Ectodermal cell (in vitro differentiated cells): ENCODE results near the gene TBC1D1.

Experiments used
- H3K27ac ChIP-seq: 2 replicates; pipeline ENCODE4 v1.7.0; 2013; ENCODE audit warnings: mild to moderate bottlenecking, low read depth, low read length; ENCODE audit not compliant: insufficient read depth, poor library complexity, severe bottlenecking
- H3K27me3 ChIP-seq: 2 replicates; pipeline ENCODE4 v1.7.0; 2013; ENCODE audit warnings: mild to moderate bottlenecking, low read length; ENCODE audit not compliant: insufficient read depth, control insufficient read depth, poor library complexity, severe bottlenecking
- H3K36me3 ChIP-seq: one replicate; pipeline ENCODE4 v1.7.0; 2013; ENCODE audit warnings: low read length; ENCODE audit not compliant: control insufficient read depth, insufficient read depth
- H3K4me1 ChIP-seq: one replicate; pipeline ENCODE4 v1.7.0; 2013; ENCODE audit warnings: low read length; ENCODE audit not compliant: control insufficient read depth, insufficient read depth
- H3K4me3 ChIP-seq: 2 replicates; pipeline ENCODE4 v1.7.0; 2013; ENCODE audit warnings: low read depth, low read length, control low read depth; ENCODE audit not compliant: insufficient read depth
- H3K9me3 ChIP-seq: 2 replicates; pipeline ENCODE4 v1.7.0; 2013; ENCODE audit warnings: mild to moderate bottlenecking, low read length, moderate library complexity; ENCODE audit not compliant: control insufficient read depth
- WGBS, 2 experiments: methylation state at CpG; one replicate each; pipeline ENCODE4 v1.1.7; 2013; ENCODE audit warnings: missing lambda C conversion rate in 2 of 2; 5-methylcytosine and 5-hydroxymethylcytosine counted together

Gene TBC1D1

GRCh38 chr4:37902738-37903693 is 12.1 kb downstream of the TBC1D1 start:
- H3K4me1 ChIP-seq, result no peaks in the 10 kb centered on the region
- H3K36me3 ChIP-seq, result no peaks in the 10 kb centered on the region
- 93 to 96% methylated on average over 9 of the region's 9 CpGs for WGBS, 2 experiments
- H3K9me3 ChIP-seq, result no peaks in the 10 kb centered on the region
- no peaks in the 10 kb centered on the region for H3K27me3 ChIP-seq
- H3K27ac ChIP-seq, result no peak overlapping the region
- no peak overlapping the region for H3K4me3 ChIP-seq

- Histone ChIP-seq H3K4me3 (no peak overlapping the region), H3K27ac (no peak overlapping the region), H3K4me1 (no peaks in the 10 kb centered on the region), H3K27me3 (no peaks in the 10 kb centered on the region), H3K9me3 (no peaks in the 10 kb centered on the region), H3K36me3 (no peaks in the 10 kb centered on the region)
- 95% methylated on average over 2 to 3 of the region's 3 CpGs for WGBS, 2 experiments
These were observed 13.0 kb downstream of the TBC1D1 start for GRCh38 chr4:37903901-37904300.

DNA sequence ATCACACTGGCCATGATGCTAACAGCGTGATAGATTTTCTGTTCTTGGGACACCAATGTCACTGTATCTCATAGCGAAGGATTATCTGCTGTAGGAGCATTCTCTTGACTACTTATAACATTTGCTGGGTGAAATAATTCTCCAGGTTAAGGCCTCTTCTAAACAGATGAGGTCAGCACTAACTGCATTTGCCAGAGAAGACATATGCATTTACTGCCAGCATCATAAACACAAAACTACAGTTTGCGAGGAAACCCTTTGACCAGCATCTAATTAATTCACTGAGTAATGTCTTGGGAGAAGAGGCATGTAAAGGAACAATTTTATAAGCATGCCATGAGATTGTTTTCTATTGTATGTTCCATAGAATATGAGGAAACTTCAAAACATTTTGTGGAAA is 13.9 kb downstream of the TBC1D1 start:
- H3K9me3 ChIP-seq, result no peaks in the 10 kb centered on the region
- 93% methylated on average over 3 of the region's 3 CpGs for WGBS, 2 experiments
- H3K4me3 ChIP-seq, result no peak overlapping the region
- no peaks in the 10 kb centered on the region for H3K4me1 ChIP-seq
- H3K27ac ChIP-seq, result no peak overlapping the region
- H3K27me3 ChIP-seq, result no peaks in the 10 kb centered on the region
- H3K36me3 ChIP-seq, result no peaks in the 10 kb centered on the region

DNA sequence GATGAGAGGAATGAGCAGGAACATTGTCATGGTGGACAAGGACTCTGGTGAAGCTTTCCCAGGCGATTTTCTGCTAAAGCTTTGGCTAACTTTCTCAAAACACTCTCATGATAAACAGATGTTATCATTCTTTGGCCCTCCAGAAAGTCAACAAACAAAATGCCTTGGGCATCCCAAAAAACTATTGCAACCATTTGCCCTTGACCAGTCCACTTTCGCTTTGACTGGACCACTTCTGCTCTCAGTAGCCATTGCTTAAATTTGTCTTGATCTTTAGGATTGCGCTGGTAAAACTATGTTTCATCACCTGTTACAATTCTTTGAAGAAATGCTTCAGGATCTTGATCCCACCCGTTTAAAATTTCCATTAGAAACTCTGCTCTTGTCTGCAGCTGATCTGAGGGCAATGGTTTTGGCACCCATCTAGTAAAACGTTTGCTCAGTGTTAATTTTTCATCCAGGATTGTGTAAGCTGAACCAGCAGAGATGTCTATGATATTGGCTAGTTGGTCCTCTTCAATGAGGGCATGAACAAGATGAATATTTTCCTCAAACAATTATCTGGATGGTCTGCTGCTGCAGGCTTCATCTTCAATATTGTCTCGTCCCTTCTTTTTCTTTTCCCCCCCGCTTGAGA is 14.8 kb downstream of the TBC1D1 start:
- H3K27ac ChIP-seq, result no peak overlapping the region
- H3K9me3 ChIP-seq, result no peaks in the 10 kb centered on the region
- no peaks in the 10 kb centered on the region for H3K27me3 ChIP-seq
- no peaks in the 10 kb centered on the region for H3K4me1 ChIP-seq
- WGBS, 2 experiments, result 86 to 93% methylated on average over 7 of the region's 7 CpGs
- H3K36me3 ChIP-seq, result no peaks in the 10 kb centered on the region
- H3K4me3 ChIP-seq, result no peak overlapping the region

DNA sequence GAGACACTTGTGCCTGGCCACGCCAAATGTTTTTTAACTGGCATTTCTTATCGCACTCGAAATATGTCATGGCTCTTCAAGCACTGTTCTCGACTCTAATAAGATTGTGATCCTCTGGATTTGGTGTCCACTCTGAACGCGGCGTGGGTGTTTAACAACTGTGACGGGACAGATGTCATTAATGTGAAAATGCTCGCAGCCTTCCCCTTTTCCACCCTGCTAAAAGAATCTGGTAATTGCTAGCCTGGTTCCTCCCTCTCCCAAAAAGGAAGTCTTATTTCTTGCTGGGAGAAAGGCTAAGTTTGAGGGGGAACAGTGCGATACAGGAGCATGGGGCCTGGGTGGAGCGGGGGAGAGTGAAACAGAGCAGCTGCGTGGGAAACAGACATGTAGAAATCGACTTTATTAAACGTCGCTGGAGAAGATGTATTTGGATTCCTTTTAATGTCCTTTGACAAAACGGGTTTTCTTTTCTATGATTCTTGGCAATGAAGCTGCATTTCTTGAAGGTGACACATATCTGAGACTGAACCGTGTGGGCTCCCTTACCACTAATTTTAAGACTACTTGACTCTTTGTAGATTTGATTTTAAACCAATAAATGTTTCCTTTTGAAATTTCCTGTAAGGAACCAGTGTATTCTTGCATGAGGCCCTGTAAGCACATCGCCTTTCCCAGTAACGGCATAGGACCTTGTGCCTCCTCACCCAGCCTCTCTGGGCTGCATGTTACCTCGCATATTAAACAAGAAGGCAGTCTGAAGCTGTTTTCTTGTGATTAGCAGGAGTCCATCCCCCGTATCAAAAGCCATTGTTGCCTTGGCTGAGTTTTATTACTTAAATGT is 17.8 kb downstream of the TBC1D1 start:
- no peaks in the 10 kb centered on the region for H3K4me1 ChIP-seq
- WGBS, 2 experiments, result 91 to 95% methylated on average over 20 to 21 of the region's 21 CpGs
- no peaks in the 10 kb centered on the region for H3K27me3 ChIP-seq
- H3K27ac ChIP-seq, result no peak overlapping the region
- H3K36me3 ChIP-seq, result no peaks in the 10 kb centered on the region
- no peak overlapping the region for H3K4me3 ChIP-seq
- H3K9me3 ChIP-seq, result no peaks in the 10 kb centered on the region

- Histone ChIP-seq H3K9me3 (no peaks in the 10 kb centered on the region), H3K27me3 (no peaks in the 10 kb centered on the region), H3K4me3 (no peak overlapping the region), H3K4me1 (no peaks in the 10 kb centered on the region), H3K36me3 (no peaks in the 10 kb centered on the region), H3K27ac (no peak overlapping the region)
- WGBS, 2 experiments, result 91 to 96% methylated on average over 6 to 8 of the region's 8 CpGs
These were observed 18.6 kb downstream of the TBC1D1 start for GRCh38 chr4:37909332-37910090.

GRCh38 chr4:37910091-37910486 is 19.2 kb downstream of the TBC1D1 start:
- H3K27ac ChIP-seq, result no peak overlapping the region
- H3K4me3 ChIP-seq, result no peak overlapping the region
- H3K9me3 ChIP-seq, result no peaks in the 10 kb centered on the region
- no peaks in the 10 kb centered on the region for H3K4me1 ChIP-seq
- WGBS, 2 experiments, result 100% methylated on average over 1 of the region's 1 CpG
- H3K36me3 ChIP-seq, result no peaks in the 10 kb centered on the region
- no peaks in the 10 kb centered on the region for H3K27me3 ChIP-seq

GRCh38 chr4:37914539-37914938 is 23.7 kb downstream of the TBC1D1 start:
- H3K4me3 ChIP-seq, result no peak overlapping the region
- H3K9me3 ChIP-seq, result no peaks in the 10 kb centered on the region
- 93 to 96% methylated on average over 3 of the region's 3 CpGs for WGBS, 2 experiments
- no peaks in the 10 kb centered on the region for H3K27me3 ChIP-seq
- no peaks in the 10 kb centered on the region for H3K4me1 ChIP-seq
- no peak overlapping the region for H3K27ac ChIP-seq
- H3K36me3 ChIP-seq, result no peaks in the 10 kb centered on the region

DNA sequence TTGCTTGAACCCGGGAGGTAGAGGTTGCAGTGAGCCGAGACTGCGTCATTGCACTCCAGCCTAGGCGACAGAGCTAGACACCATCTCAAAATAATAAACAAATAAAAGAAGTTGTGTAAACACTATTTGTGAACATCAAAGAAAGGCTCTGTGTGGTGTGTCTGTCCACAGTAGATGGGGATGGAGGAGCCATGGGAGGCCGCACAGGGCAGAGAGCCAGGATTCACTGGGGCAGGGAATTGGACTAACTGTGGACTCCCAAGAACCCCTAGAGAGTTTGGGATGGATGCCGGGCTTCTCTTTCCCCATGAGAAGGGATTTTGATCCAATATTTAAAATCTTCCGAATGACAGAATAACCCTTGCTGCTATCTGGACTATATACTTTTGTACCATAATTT is 26.5 kb downstream of the TBC1D1 start:
- Histone ChIP-seq H3K4me1 (no peaks in the 10 kb centered on the region), H3K27ac (no peak overlapping the region), H3K27me3 (no peaks in the 10 kb centered on the region), H3K4me3 (no peak overlapping the region), H3K36me3 (no peaks in the 10 kb centered on the region), H3K9me3 (no peaks in the 10 kb centered on the region)
- WGBS, 2 experiments, result 86 to 91% methylated on average over 6 of the region's 7 CpGs
